GM12878 (cell line): Measurements from ENCODE around the gene REEP1. TPM values are rescaled to one million over a fixed set of nuclear protein-coding genes. Genes with fewer than 3 reads are reported as not detected.

Source experiments
- CBX5 ChIP-seq: sonication (generic); IDR thresholded peaks from 2 replicates; pipeline ENCODE4 v1.6.1; 2016; ENCODE audit warnings: low read depth, moderate library complexity, mild to moderate bottlenecking, inconsistent platforms
- EGR1 ChIP-seq, 2 experiments: IDR thresholded peaks; 1 replicate in 1 of 2; 2 replicates in 1 of 2; pipeline ENCODE4 v1.6.1; 2011 to 2012; ENCODE audit warnings: low read depth in 2 of 2, low read length in 2 of 2, borderline replicate concordance in 1 of 2, mild to moderate bottlenecking in 1 of 2, moderate library complexity in 1 of 2
- HDAC2 ChIP-seq: fragments of 200-600 bp; sonication (generic); IDR thresholded peaks from 2 replicates; pipeline ENCODE4 v1.6.1; 2017
- HDAC6 ChIP-seq: fragments of 200-600 bp; sonication (generic); IDR thresholded peaks from one replicate; pipeline ENCODE4 v1.8.0; 2017; ENCODE audit warnings: antibody characterized with exemption; ENCODE audit not compliant: unreplicated experiment
- MTA3 ChIP-seq: IDR thresholded peaks from 2 replicates; pipeline ENCODE4 v1.6.1; 2012; ENCODE audit warnings: low read length, inconsistent platforms, borderline replicate concordance
- MXI1 ChIP-seq: fragments of 150-350 bp; IDR thresholded peaks from 2 replicates; pipeline ENCODE4 v1.6.1; 2011; ENCODE audit warnings: low read depth, mild to moderate bottlenecking, inconsistent platforms, low read length, improper control_type of control experiment
- NFYB ChIP-seq: IDR thresholded peaks from 2 replicates; pipeline ENCODE4 v1.6.1; 2011; ENCODE audit warnings: low read depth, mild to moderate bottlenecking, low read length, improper control_type of control experiment, moderate library complexity; ENCODE audit not compliant: insufficient read depth
- NR2C2 ChIP-seq: IDR thresholded peaks from 2 replicates; pipeline ENCODE4 v1.6.1; 2011; ENCODE audit warnings: borderline replicate concordance, low read depth; ENCODE audit not compliant: control insufficient read depth, insufficient read length
- PAX5 ChIP-seq: IDR thresholded peaks from 2 replicates; pipeline ENCODE4 v1.6.1; 2011; ENCODE audit warnings: low read depth, low read length, borderline replicate concordance
- POLR2AphosphoS2 ChIP-seq: IDR thresholded peaks from 2 replicates; pipeline ENCODE4 v1.6.1; 2011; ENCODE audit warnings: low read depth, mild to moderate bottlenecking, low read length, improper control_type of control experiment, moderate library complexity
- RB1 ChIP-seq: fragments of 450-650 bp; formaldehyde crosslinking; IDR thresholded peaks from 2 replicates; pipeline ENCODE4 v1.6.1; 2017; ENCODE audit warnings: mild to moderate bottlenecking, borderline replicate concordance
- RUNX3 ChIP-seq: IDR thresholded peaks from 2 replicates; pipeline ENCODE4 v1.6.1; 2012; ENCODE audit warnings: low read length, inconsistent platforms
- TARDBP ChIP-seq: IDR thresholded peaks from 2 replicates; pipeline ENCODE4 v1.6.1; 2016; ENCODE audit warnings: borderline replicate concordance
- ZBED1 ChIP-seq: IDR thresholded peaks from 2 replicates; pipeline ENCODE4 v1.6.1; 2016; ENCODE audit warnings: borderline replicate concordance
- ZNF384 ChIP-seq: IDR thresholded peaks from 2 replicates; pipeline ENCODE4 v1.6.1; 2012; ENCODE audit warnings: low read depth, mild to moderate bottlenecking, low read length, improper control_type of control experiment, borderline replicate concordance
- polyA plus RNA-seq, 11 experiments: library from polyadenylated mRNA; depleted of rRNA in 4 of 11; unstranded in 6 of 11; stranded (reverse) in 5 of 11; fragments of >200 nt; fragmentation: Nextera tagmentation in 4 of 11; fragmentation: Illumina TruSeq in 1 of 11; extraction: Ambion mirVana in 4 of 11; extraction: Trizol in 1 of 11; gene quantifications; 1 replicate in 1 of 11; 2 replicates in 10 of 11; pipeline versions ENCODE4 v1.2.1 to v1.2.3, GENCODE V29; 2011 to 2016; ENCODE audit warnings: inconsistent platforms in 2 of 11, missing spikeins in 2 of 11, low read depth in 1 of 11
- total RNA-seq, 4 experiments: library from RNA; depleted of rRNA in 3 of 4; stranded (reverse); fragments of >200 nt in 3 of 4; fragmentation: Illumina TruSeq in 1 of 4; extraction: Trizol in 1 of 4; gene quantifications; 2 replicates each; pipeline versions ENCODE4 v1.2.1 to v1.2.3, GENCODE V29; 2013 to 2021
- TF ChIP-seq, protein P1 (sequence below): fragments of 450-650 bp; IDR thresholded peaks from 2 replicates; pipeline ENCODE4 v1.6.1; 2016; ENCODE audit warnings: mild to moderate bottlenecking, moderate library complexity, borderline replicate concordance
- TF ChIP-seq, protein P2 (sequence below): IDR thresholded peaks from 2 replicates; pipeline ENCODE4 v1.6.1; 2012; ENCODE audit warnings: low read depth, low read length, improper control_type of control experiment
- TF ChIP-seq, protein P3 (sequence below): fragments of 450-650 bp; IDR thresholded peaks from 2 replicates; pipeline ENCODE4 v1.6.1; 2017; ENCODE audit warnings: mild to moderate bottlenecking, low read depth, inconsistent platforms; ENCODE audit not compliant: poor library complexity, severe bottlenecking
- TF ChIP-seq, protein P4 (sequence below): IDR thresholded peaks from 2 replicates; pipeline ENCODE4 v1.6.1; 2012; ENCODE audit warnings: low read depth, low read length, improper control_type of control experiment

The REEP1 gene
- total and polyA plus RNA-seq, 10 of the 15 experiments (the other 5 are each of a cell fraction or from before 2014, with no cell fraction given) = 0.02 to 0.30 (median 0.09) TPM; not detected in 1

DNA sequence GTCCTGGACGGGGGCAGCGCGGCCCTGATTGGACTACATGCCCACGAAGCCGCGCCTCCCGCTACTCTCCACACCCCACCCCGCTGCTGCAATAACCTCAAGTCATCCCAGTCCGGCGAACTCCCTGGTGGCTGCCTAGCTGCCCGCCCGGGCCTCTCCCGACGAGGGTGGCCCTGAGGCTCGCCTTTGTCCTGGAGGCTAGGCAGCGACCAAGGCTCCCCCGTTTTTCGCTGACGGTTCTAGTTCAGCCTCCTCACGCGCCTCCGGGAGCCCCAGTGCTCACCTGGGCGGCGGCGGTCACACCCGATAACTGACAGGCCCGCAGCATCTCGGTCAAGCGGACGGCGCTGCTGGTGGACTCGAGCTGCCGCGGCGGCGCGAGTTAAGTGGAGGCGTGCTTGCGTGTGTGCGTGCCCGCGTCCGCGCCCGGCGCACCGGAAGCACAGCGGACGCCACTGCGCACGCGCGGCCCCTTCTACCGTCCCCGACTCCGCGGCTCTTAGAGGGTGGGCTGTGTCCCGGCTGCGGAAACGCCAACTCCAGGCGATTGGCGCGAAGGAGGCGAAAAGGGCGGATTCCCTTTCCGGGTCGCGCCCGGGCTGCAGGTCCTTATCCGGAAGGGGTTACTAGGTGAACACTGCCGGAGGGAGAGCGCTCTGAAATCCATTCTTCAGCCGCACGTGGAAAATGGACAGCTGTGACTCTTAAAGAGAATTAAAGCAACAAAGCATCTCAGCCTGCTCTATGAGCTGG lies 142.2 kb downstream of the REEP1 start, which contains the start of gene IMMT (continued):
- TF ChIP-seq, protein P1, sequence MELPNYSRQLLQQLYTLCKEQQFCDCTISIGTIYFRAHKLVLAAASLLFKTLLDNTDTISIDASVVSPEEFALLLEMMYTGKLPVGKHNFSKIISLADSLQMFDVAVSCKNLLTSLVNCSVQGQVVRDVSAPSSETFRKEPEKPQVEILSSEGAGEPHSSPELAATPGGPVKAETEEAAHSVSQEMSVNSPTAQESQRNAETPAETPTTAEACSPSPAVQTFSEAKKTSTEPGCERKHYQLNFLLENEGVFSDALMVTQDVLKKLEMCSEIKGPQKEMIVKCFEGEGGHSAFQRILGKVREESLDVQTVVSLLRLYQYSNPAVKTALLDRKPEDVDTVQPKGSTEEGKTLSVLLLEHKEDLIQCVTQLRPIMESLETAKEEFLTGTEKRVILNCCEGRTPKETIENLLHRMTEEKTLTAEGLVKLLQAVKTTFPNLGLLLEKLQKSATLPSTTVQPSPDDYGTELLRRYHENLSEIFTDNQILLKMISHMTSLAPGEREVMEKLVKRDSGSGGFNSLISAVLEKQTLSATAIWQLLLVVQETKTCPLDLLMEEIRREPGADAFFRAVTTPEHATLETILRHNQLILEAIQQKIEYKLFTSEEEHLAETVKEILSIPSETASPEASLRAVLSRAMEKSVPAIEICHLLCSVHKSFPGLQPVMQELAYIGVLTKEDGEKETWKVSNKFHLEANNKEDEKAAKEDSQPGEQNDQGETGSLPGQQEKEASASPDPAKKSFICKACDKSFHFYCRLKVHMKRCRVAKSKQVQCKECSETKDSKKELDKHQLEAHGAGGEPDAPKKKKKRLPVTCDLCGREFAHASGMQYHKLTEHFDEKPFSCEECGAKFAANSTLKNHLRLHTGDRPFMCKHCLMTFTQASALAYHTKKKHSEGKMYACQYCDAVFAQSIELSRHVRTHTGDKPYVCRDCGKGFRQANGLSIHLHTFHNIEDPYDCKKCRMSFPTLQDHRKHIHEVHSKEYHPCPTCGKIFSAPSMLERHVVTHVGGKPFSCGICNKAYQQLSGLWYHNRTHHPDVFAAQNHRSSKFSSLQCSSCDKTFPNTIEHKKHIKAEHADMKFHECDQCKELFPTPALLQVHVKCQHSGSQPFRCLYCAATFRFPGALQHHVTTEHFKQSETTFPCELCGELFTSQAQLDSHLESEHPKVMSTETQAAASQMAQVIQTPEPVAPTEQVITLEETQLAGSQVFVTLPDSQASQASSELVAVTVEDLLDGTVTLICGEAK = peak; percentile 75; the same call in 1 of the 2 replicates
- TF ChIP-seq NR2C2 = no peak
- TF ChIP-seq PAX5 = no peak
- TF ChIP-seq, protein P2, sequence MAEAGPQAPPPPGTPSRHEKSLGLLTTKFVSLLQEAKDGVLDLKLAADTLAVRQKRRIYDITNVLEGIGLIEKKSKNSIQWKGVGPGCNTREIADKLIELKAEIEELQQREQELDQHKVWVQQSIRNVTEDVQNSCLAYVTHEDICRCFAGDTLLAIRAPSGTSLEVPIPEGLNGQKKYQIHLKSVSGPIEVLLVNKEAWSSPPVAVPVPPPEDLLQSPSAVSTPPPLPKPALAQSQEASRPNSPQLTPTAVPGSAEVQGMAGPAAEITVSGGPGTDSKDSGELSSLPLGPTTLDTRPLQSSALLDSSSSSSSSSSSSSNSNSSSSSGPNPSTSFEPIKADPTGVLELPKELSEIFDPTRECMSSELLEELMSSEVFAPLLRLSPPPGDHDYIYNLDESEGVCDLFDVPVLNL = no peak
- TF ChIP-seq MTA3 = no peak
- no peak for TF ChIP-seq HDAC2
- no peak; the same call in 1 of the 2 replicates for TF ChIP-seq MXI1
- TF ChIP-seq ZBED1 = no peak
- TF ChIP-seq EGR1 (IDR thresholded peaks at IDR 0.05; ENCODE audit: borderline replicate concordance in 1 of 2, low read depth in 2 of 2, low read length in 2 of 2) = peak in 1 of 2 experiments; percentile 85; a peak in 1 of 3 replicates
- no peak for TF ChIP-seq TARDBP
- no peak for TF ChIP-seq NFYB
- no peak for TF ChIP-seq ZNF384
- no peak for TF ChIP-seq HDAC6
- TF ChIP-seq RB1 = peak; percentile 96
- TF ChIP-seq, protein P3, sequence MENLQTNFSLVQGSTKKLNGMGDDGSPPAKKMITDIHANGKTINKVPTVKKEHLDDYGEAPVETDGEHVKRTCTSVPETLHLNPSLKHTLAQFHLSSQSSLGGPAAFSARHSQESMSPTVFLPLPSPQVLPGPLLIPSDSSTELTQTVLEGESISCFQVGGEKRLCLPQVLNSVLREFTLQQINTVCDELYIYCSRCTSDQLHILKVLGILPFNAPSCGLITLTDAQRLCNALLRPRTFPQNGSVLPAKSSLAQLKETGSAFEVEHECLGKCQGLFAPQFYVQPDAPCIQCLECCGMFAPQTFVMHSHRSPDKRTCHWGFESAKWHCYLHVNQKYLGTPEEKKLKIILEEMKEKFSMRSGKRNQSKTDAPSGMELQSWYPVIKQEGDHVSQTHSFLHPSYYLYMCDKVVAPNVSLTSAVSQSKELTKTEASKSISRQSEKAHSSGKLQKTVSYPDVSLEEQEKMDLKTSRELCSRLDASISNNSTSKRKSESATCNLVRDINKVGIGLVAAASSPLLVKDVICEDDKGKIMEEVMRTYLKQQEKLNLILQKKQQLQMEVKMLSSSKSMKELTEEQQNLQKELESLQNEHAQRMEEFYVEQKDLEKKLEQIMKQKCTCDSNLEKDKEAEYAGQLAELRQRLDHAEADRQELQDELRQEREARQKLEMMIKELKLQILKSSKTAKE = no peak
- 0 out of 2 replicates have a peak, but pooled peaks have one; percentile 24 for TF ChIP-seq CBX5
- peak; percentile 40 for TF ChIP-seq RUNX3
- TF ChIP-seq POLR2AphosphoS2 = peak; percentile 86; the same call in 1 of the 2 replicates
- TF ChIP-seq, protein P4, sequence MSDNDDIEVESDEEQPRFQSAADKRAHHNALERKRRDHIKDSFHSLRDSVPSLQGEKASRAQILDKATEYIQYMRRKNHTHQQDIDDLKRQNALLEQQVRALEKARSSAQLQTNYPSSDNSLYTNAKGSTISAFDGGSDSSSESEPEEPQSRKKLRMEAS = peak; percentile 62
